GM23338 (cell line): Measurements from ENCODE around the gene ALDH1A1. TPM values are rescaled to one million over a fixed set of nuclear protein-coding genes. Genes with fewer than 3 reads are reported as not detected.

Experiments used
- ATAC-seq: fragments of 200-7000 bp; cut with Tn5 transposase; 3 replicates; pipeline ENCODE4 v1.9.1; 2020
- DNase-seq: peaks from one replicate; pipeline ENCODE4 v3.0.0-alpha.2; 2015; ENCODE audit warnings: low spot score
- H2AFZ ChIP-seq: fragments of 200-600 bp; sonication (generic); 2 replicates; pipeline ENCODE4 v1.8.0; 2016; ENCODE audit warnings: antibody characterized with exemption, mild to moderate bottlenecking, moderate library complexity
- H3F3A ChIP-seq: fragments of 200-600 bp; sonication (generic); replicated peaks from 2 replicates; pipeline ENCODE4 v1.8.0; 2017; ENCODE audit warnings: antibody characterized with exemption, mixed run types, low read depth
- H3K27ac ChIP-seq: fragments of 200-600 bp; sonication (generic); 2 replicates; pipeline ENCODE4 v1.6.1; 2016; ENCODE audit warnings: low read depth
- H3K27me3 ChIP-seq: fragments of 200-600 bp; sonication (generic); 2 replicates; pipeline ENCODE4 v1.8.0; 2016; ENCODE audit warnings: mild to moderate bottlenecking, mixed run types, moderate library complexity; ENCODE audit not compliant: insufficient read depth
- H3K36me3 ChIP-seq: fragments of 200-600 bp; sonication (generic); 2 replicates; pipeline ENCODE4 v1.8.0; 2016; ENCODE audit warnings: mild to moderate bottlenecking; ENCODE audit not compliant: insufficient read depth
- H3K4me1 ChIP-seq: fragments of 200-600 bp; sonication (generic); 2 replicates; pipeline ENCODE4 v1.8.0; 2016; ENCODE audit warnings: mild to moderate bottlenecking, moderate library complexity; ENCODE audit not compliant: insufficient read depth
- H3K4me2 ChIP-seq: fragments of 200-600 bp; sonication (generic); 2 replicates; pipeline ENCODE4 v1.7.1; 2017; ENCODE audit warnings: mixed run types
- H3K4me3 ChIP-seq: fragments of 200-600 bp; sonication (generic); 2 replicates; pipeline ENCODE4 v1.6.1; 2016; ENCODE audit warnings: mixed run types
- H3K79me2 ChIP-seq: fragments of 200-600 bp; sonication (generic); replicated peaks from 2 replicates; pipeline ENCODE4 v1.8.0; 2017; ENCODE audit warnings: mild to moderate bottlenecking; ENCODE audit not compliant: insufficient read depth
- H3K9me2 ChIP-seq: fragments of 200-600 bp; sonication (generic); 2 replicates; pipeline ENCODE4 v1.8.0; 2017; ENCODE audit not compliant: insufficient read depth
- H4K20me1 ChIP-seq: fragments of 200-600 bp; sonication (generic); replicated peaks from 2 replicates; pipeline ENCODE4 v1.8.0; 2017; ENCODE audit warnings: mild to moderate bottlenecking; ENCODE audit not compliant: insufficient read depth
- H3K27ac Mint-ChIP-seq: 2 replicates; pipeline ENCODE4 v1.8.0; 2020; ENCODE audit warnings: inconsistent platforms, mild to moderate bottlenecking, moderate library complexity, mixed read lengths
- H3K27me3 Mint-ChIP-seq: 3 replicates; pipeline ENCODE4 v1.8.0; 2022; ENCODE audit warnings: low read depth, mild to moderate bottlenecking, moderate library complexity, mixed read lengths, inconsistent platforms; ENCODE audit not compliant: insufficient read depth, poor library complexity
- H3K36me3 Mint-ChIP-seq: 3 replicates; pipeline ENCODE4 v1.8.0; 2021; ENCODE audit warnings: low read depth, mild to moderate bottlenecking, inconsistent platforms, moderate library complexity, mixed read lengths
- H3K4me1 Mint-ChIP-seq: 3 replicates; pipeline ENCODE4 v1.8.0; 2020; ENCODE audit warnings: mild to moderate bottlenecking, inconsistent platforms, mixed read lengths
- H3K4me3 Mint-ChIP-seq: 3 replicates; pipeline ENCODE4 v1.8.0; 2021; ENCODE audit warnings: moderate library complexity, mild to moderate bottlenecking, inconsistent platforms, mixed read lengths
- H3K9me3 Mint-ChIP-seq: 3 replicates; pipeline ENCODE4 v1.8.0; 2020; ENCODE audit warnings: moderate library complexity, mild to moderate bottlenecking, inconsistent platforms, mixed read lengths
- CTCF ChIP-seq, 2 experiments: fragments of 200-600 bp in 1 of 2; sonication (generic) in 1 of 2; conservative IDR thresholded peaks; 2 replicates each; pipeline versions ENCODE4 v1.5.1 to v1.6.1; 2016 to 2017; ENCODE audit warnings: antibody characterized with exemption in 2 of 2, low read depth in 2 of 2, mild to moderate bottlenecking in 2 of 2, moderate library complexity in 1 of 2
- EZH2 ChIP-seq: fragments of 200-600 bp; sonication (generic); IDR thresholded peaks from one replicate; pipeline ENCODE4 v1.8.0; 2017; ENCODE audit warnings: antibody characterized with exemption, mild to moderate bottlenecking, low read depth; ENCODE audit not compliant: unreplicated experiment
- NANOG ChIP-seq: IDR thresholded peaks from 2 replicates; pipeline ENCODE4 v1.6.1; 2016; ENCODE audit warnings: antibody characterized with exemption, borderline replicate concordance
- REST ChIP-seq: IDR thresholded peaks from one replicate; pipeline ENCODE4 v1.6.1; 2018; ENCODE audit warnings: antibody characterized with exemption; ENCODE audit not compliant: unreplicated experiment
- STAT1 ChIP-seq: IDR thresholded peaks from one replicate; pipeline ENCODE4 v1.6.1; 2016; ENCODE audit warnings: antibody characterized with exemption; ENCODE audit not compliant: unreplicated experiment
- ZNF114 ChIP-seq: fragments of 250-450 bp; sonication (Bioruptor Pico); IDR thresholded peaks from 2 replicates; pipeline ENCODE4 v1.5.0; 2020; ENCODE audit warnings: mild to moderate bottlenecking, moderate library complexity
- ZNF462 ChIP-seq: fragments of 250-450 bp; sonication (Bioruptor Pico); IDR thresholded peaks from 2 replicates; pipeline ENCODE4 v1.5.0; 2020; ENCODE audit warnings: mild to moderate bottlenecking, moderate library complexity
- polyA plus RNA-seq: library from polyadenylated mRNA; unstranded; fragments of >200 nt; fragmentation: Nextera tagmentation; extraction: Ambion mirVana; gene quantifications from 2 replicates; pipeline ENCODE4 v1.2.1, GENCODE V29; 2016
- total RNA-seq: library from RNA; depleted of rRNA; stranded (reverse); fragments of >200 nt; shearing (Covaris generic); gene quantifications from 2 replicates; pipeline ENCODE4 v1.2.3, GENCODE V29; 2014

Gene ALDH1A1
- total and polyA plus RNA-seq, 2 experiments from 2014 or later = 2.1 to 3.4 TPM

GRCh38 chr9:72928042-72928507 lies 24.8 kb downstream of the ALDH1A1 start:
- Histone ChIP-seq H3K4me3 (no peak overlapping the region), H3K27me3 (no peaks in the 10 kb centered on the region), H4K20me1 (no peaks in the 10 kb centered on the region), H3K36me3 (no peaks in the 10 kb centered on the region), H3F3A (no peaks in the 10 kb centered on the region), H2AFZ (no peak overlapping the region), H3K27ac (no peak overlapping the region), H3K79me2 (no peaks in the 10 kb centered on the region), H3K4me2 (no peak overlapping the region), H3K9me2 (no peaks in the 10 kb centered on the region), H3K4me1 (no peaks in the 10 kb centered on the region)
- Mint-ChIP-seq H3K4me1 (no peaks in the 10 kb centered on the region; the same call in 2 of the 3 replicates), H3K4me3 (no peak overlapping the region), H3K27ac (no peak overlapping the region), H3K9me3 (no peaks in the 10 kb centered on the region), H3K36me3 (no peaks in the 10 kb centered on the region), H3K27me3 (no peaks in the 10 kb centered on the region)
- DNase-seq (no peak), ATAC-seq (no peak)
- TF ChIP-seq ZNF462 (CRISPR knock-in tag) (no peak), EZH2 (no peak)

DNA sequence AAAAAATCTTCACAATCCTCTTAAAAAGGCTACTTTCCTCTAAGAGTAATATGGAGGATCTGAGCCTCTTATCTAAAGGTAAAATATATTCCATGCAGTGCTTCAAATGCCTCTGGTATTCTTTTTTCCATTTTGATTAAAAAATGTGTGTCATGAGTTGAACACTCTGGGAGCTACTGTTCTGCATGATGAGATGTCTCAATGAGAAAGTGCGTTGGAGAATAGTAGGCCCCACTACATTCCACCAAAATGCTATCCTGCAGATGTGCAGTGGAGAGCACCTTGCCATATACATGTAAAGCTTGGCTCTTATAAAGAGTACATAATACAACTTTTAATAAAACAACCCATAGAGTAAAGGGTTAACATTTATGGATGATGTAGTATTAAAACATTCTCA lies 26.3 kb downstream of the ALDH1A1 start:
- H3K36me3 Mint-ChIP-seq = no peaks in the 10 kb centered on the region
- DNase-seq (no peak), ATAC-seq (no peak)
- Histone ChIP-seq H4K20me1 (no peaks in the 10 kb centered on the region), H3K4me2 (no peak overlapping the region), H3K27ac (no peak overlapping the region), H3F3A (no peaks in the 10 kb centered on the region), H3K9me2 (no peaks in the 10 kb centered on the region), H2AFZ (no peak overlapping the region), H3K4me3 (no peak overlapping the region), H3K36me3 (no peaks in the 10 kb centered on the region), H3K27me3 (no peaks in the 10 kb centered on the region), H3K79me2 (no peaks in the 10 kb centered on the region), H3K4me1 (no peaks in the 10 kb centered on the region)
- H3K9me3 Mint-ChIP-seq = no peaks in the 10 kb centered on the region
- H3K27ac Mint-ChIP-seq = no peak overlapping the region
- H3K4me1 Mint-ChIP-seq = no peaks in the 10 kb centered on the region; the same call in 2 of the 3 replicates
- TF ChIP-seq CTCF (conservative IDR thresholded peaks at IDR 0.05; ENCODE audit: low read depth in 2 of 2) = no peak
- no peak for TF ChIP-seq STAT1
- TF ChIP-seq ZNF114 (CRISPR knock-in tag) = no peak
- TF ChIP-seq REST = no peak
- no peak for TF ChIP-seq NANOG
- no peak overlapping the region for H3K4me3 Mint-ChIP-seq
- no peaks in the 10 kb centered on the region for H3K27me3 Mint-ChIP-seq
